IMR-90 (cell line): ENCODE data around the gene RAF1. TPM values are rescaled to one million over a fixed set of nuclear protein-coding genes. Genes with fewer than 3 reads are reported as not detected.

ENCODE experiments used
- ATAC-seq: fragments of 200-7000 bp; cut with Tn5 transposase; 2 replicates; pipeline ENCODE4 v1.9.1; 2020; ENCODE audit warnings: low read depth, mild to moderate bottlenecking, moderate library complexity
- BruUV-seq: library from RNA; stranded (reverse); fragments of 400-500 nt; replicated peaks from 2 replicates; lab custom pipeline; 2021; lab: Mats Ljungman, UMichigan
- CTCF ChIA-PET: fragments of 300-600 bp; formaldehyde crosslinking; extraction: SDS; loops from one replicate; lab custom pipeline; 2021; ENCODE audit warnings: antibody characterized with exemption; lab: Yijun Ruan, JAX
- POLR2A ChIA-PET: fragments of 300-600 bp; sonication (Branson Sonifier 250); formaldehyde crosslinking; loops from one replicate; lab custom pipeline; 2022; ENCODE audit warnings: antibody characterized with exemption; ENCODE audit not compliant: unreplicated experiment; lab: Charles Lee
- DNase-seq: peaks from one replicate; pipeline ENCODE4 v3.0.0; 2013
- H2AFZ ChIP-seq: replicated peaks from 2 replicates; pipeline ENCODE3; 2013; ENCODE audit warnings: low read length, mild to moderate bottlenecking; ENCODE audit not compliant: poor library complexity
- H2AK5ac ChIP-seq: 2 replicates; pipeline ENCODE4 v1.6.1; 2013; ENCODE audit warnings: low read depth, low read length, inconsistent platforms
- H2AK9ac ChIP-seq: replicated peaks from 2 replicates; pipeline ENCODE3; 2013; ENCODE audit warnings: mild to moderate bottlenecking, low read depth, low read length, moderate library complexity; ENCODE audit not compliant: poor library complexity
- H2BK120ac ChIP-seq: 2 replicates; pipeline ENCODE4 v1.6.1; 2013; ENCODE audit warnings: low read depth, low read length, inconsistent platforms
- H2BK15ac ChIP-seq: 3 replicates; pipeline ENCODE4 v1.6.1; 2013; ENCODE audit warnings: low read depth, low read length, inconsistent platforms
- H2BK20ac ChIP-seq: 2 replicates; pipeline ENCODE4 v1.6.1; 2013; ENCODE audit warnings: low read depth, mild to moderate bottlenecking, inconsistent platforms, low read length, moderate library complexity
- H2BK5ac ChIP-seq: 2 replicates; pipeline ENCODE4 v1.6.1; 2013; ENCODE audit warnings: mild to moderate bottlenecking, low read depth, low read length, inconsistent platforms; ENCODE audit not compliant: poor library complexity, severe bottlenecking
- H3K14ac ChIP-seq: replicated peaks from 2 replicates; pipeline ENCODE4 v1.6.1; 2013; ENCODE audit warnings: low read depth, low read length, inconsistent platforms
- H3K18ac ChIP-seq: 2 replicates; pipeline ENCODE4 v1.6.1; 2013; ENCODE audit warnings: low read depth, low read length, control low read depth
- H3K23ac ChIP-seq: 2 replicates; pipeline ENCODE4 v1.6.1; 2013; ENCODE audit warnings: low read depth, low read length, inconsistent platforms
- H3K27ac ChIP-seq: 2 replicates; pipeline ENCODE4 v1.5.1; 2013; ENCODE audit warnings: mild to moderate bottlenecking, control low read depth, low read length; ENCODE audit not compliant: insufficient read depth
- H3K27me3 ChIP-seq: 2 replicates; pipeline ENCODE4 v1.6.1; 2013; ENCODE audit warnings: low read length; ENCODE audit not compliant: control insufficient read depth, insufficient read depth
- H3K36me3 ChIP-seq: 2 replicates; pipeline ENCODE4 v1.6.1; 2013; ENCODE audit warnings: low read length, mixed read lengths; ENCODE audit not compliant: control insufficient read depth, insufficient read depth
- H3K4ac ChIP-seq: 2 replicates; pipeline ENCODE4 v1.6.1; 2013; ENCODE audit warnings: low read depth, low read length, inconsistent platforms
- H3K4me1 ChIP-seq: 2 replicates; pipeline ENCODE4 v1.6.1; 2013; ENCODE audit warnings: low read length, mixed read lengths; ENCODE audit not compliant: control insufficient read depth, insufficient read depth
- H3K4me2 ChIP-seq: 2 replicates; pipeline ENCODE4 v1.6.1; 2013; ENCODE audit warnings: low read depth, mild to moderate bottlenecking, control low read depth, low read length, moderate library complexity
- H3K4me3 ChIP-seq: 2 replicates; pipeline ENCODE4 v1.5.1; 2013; ENCODE audit warnings: low read depth, mild to moderate bottlenecking, control low read depth, low read length, moderate library complexity; ENCODE audit not compliant: insufficient read depth
- H3K56ac ChIP-seq: 2 replicates; pipeline ENCODE4 v1.6.1; 2013; ENCODE audit warnings: low read length, inconsistent platforms; ENCODE audit not compliant: insufficient read depth; ENCODE audit errors: extremely low read depth
- H3K79me1 ChIP-seq, 2 experiments: 2 replicates each; pipeline ENCODE4 v1.6.1; 2013; ENCODE audit warnings: low read length in 2 of 2, inconsistent platforms in 1 of 2, low read depth in 1 of 2
- H3K9ac ChIP-seq: 2 replicates; pipeline ENCODE4 v1.6.1; 2013; ENCODE audit warnings: low read depth, low read length, control low read depth
- H3K9me1 ChIP-seq: 2 replicates; pipeline ENCODE4 v1.6.1; 2013; ENCODE audit warnings: low read length, inconsistent platforms; ENCODE audit not compliant: insufficient read depth
- H3K9me3 ChIP-seq: 2 replicates; pipeline ENCODE4 v1.6.1; 2013; ENCODE audit warnings: low read length; ENCODE audit not compliant: control insufficient read depth, insufficient read depth
- H4K20me1 ChIP-seq: 2 replicates; pipeline ENCODE4 v1.6.1; 2013; ENCODE audit warnings: low read length, inconsistent platforms; ENCODE audit not compliant: insufficient read depth
- H4K5ac ChIP-seq: 2 replicates; pipeline ENCODE4 v1.6.1; 2013; ENCODE audit warnings: mild to moderate bottlenecking, low read depth, low read length, control low read depth
- H4K8ac ChIP-seq, 2 experiments: 2 replicates each; pipeline ENCODE4 v1.6.1; 2013; ENCODE audit warnings: low read depth in 2 of 2, low read length in 2 of 2, control low read depth in 1 of 2, inconsistent platforms in 1 of 2
- H4K91ac ChIP-seq: 2 replicates; pipeline ENCODE4 v1.6.1; 2013; ENCODE audit warnings: low read depth, low read length, inconsistent platforms; ENCODE audit not compliant: insufficient read depth
- BHLHE40 ChIP-seq: fragments of 150-350 bp; IDR thresholded peaks from 2 replicates; pipeline ENCODE4 v1.6.1; 2016; ENCODE audit warnings: mild to moderate bottlenecking, low read depth, low read length
- CEBPB ChIP-seq: IDR thresholded peaks from 2 replicates; pipeline ENCODE4 v1.6.1; 2012; ENCODE audit warnings: low read depth, low read length, improper control_type of control experiment
- CHD1 ChIP-seq: IDR thresholded peaks from 2 replicates; pipeline ENCODE4 v1.6.1; 2012; ENCODE audit warnings: low read depth, low read length, improper control_type of control experiment
- ELK1 ChIP-seq: fragments of 150-350 bp; IDR thresholded peaks from 2 replicates; pipeline ENCODE4 v1.6.1; 2016; ENCODE audit warnings: low read depth, mild to moderate bottlenecking, low read length, moderate library complexity, borderline replicate concordance
- FOS ChIP-seq: fragments of 150-350 bp; IDR thresholded peaks from 2 replicates; pipeline ENCODE4 v1.6.1; 2016; ENCODE audit warnings: low read depth, low read length
- MAFK ChIP-seq: IDR thresholded peaks from 2 replicates; pipeline ENCODE4 v1.6.1; 2012; ENCODE audit warnings: low read depth, low read length, improper control_type of control experiment
- MAZ ChIP-seq: IDR thresholded peaks from 2 replicates; pipeline ENCODE4 v1.6.1; 2012; ENCODE audit warnings: low read depth, mild to moderate bottlenecking, low read length, improper control_type of control experiment, moderate library complexity, borderline replicate concordance
- NFE2L2 ChIP-seq: fragments of 150-350 bp; IDR thresholded peaks from 2 replicates; pipeline ENCODE4 v1.6.1; 2016; ENCODE audit warnings: low read depth, mild to moderate bottlenecking, low read length
- POLR2A ChIP-seq: IDR thresholded peaks from 2 replicates; pipeline ENCODE4 v1.6.1; 2012; ENCODE audit warnings: mild to moderate bottlenecking, low read depth, low read length
- RAD21 ChIP-seq: IDR thresholded peaks from 2 replicates; pipeline ENCODE4 v1.6.1; 2012; ENCODE audit warnings: low read length, improper control_type of control experiment
- RCOR1 ChIP-seq: IDR thresholded peaks from 2 replicates; pipeline ENCODE4 v1.6.1; 2012; ENCODE audit warnings: mild to moderate bottlenecking, low read length, improper control_type of control experiment; ENCODE audit not compliant: insufficient replicate concordance
- RFX5 ChIP-seq: IDR thresholded peaks from 2 replicates; pipeline ENCODE4 v1.8.0; 2012; ENCODE audit warnings: low read depth, mild to moderate bottlenecking, low read length, moderate library complexity
- WGBS, 2 experiments: methylation state at CpG; one replicate each; pipeline versions ENCODE4 v1.1.5 to v1.1.7; 2013; ENCODE audit warnings: missing lambda C conversion rate in 2 of 2; ENCODE audit not compliant: insufficient read length in 1 of 2; ENCODE audit errors: extremely low coverage in 2 of 2; 5-methylcytosine and 5-hydroxymethylcytosine counted together
- dilution Hi-C: fragments of 300-500 bp; cut with HindIII; formaldehyde crosslinking; loops from one replicate; pipeline ENCODE4 v1.14.3; 2018; ENCODE audit warnings: low sequenced_read_pairs; ENCODE audit not compliant: unreplicated experiment
- in situ Hi-C: fragments of 300-500 bp; cut with MboI; formaldehyde crosslinking; loops from 3 replicates; pipeline ENCODE4 v1.14.3; 2019; ENCODE audit warnings: low sequenced_read_pairs, inconsistent platforms, mixed read lengths
- intact Hi-C: fragments of 100-400 bp; cut with micrococcal nuclease; formaldehyde crosslinking; loops from 2 replicates; pipeline ENCODE4 v1.10.0; 2022
- polyA plus RNA-seq, 3 experiments: library from polyadenylated mRNA; depleted of rRNA; stranded (reverse); fragments of >200 nt; gene quantifications; 2 replicates each; pipeline ENCODE4 v1.2.3, GENCODE V29; 2012; ENCODE audit warnings: low replicate concordance in 1 of 3
- total RNA-seq: library from RNA; depleted of rRNA; stranded (reverse); fragments of >200 nt; gene quantifications from 2 replicates; pipeline ENCODE4 v1.2.3, GENCODE V29; 2012
- TF ChIP-seq, protein P1 (sequence below): conservative IDR thresholded peaks from 2 replicates; pipeline ENCODE4 v1.5.1; 2012; ENCODE audit warnings: mild to moderate bottlenecking, low read depth, low read length, improper control_type of control experiment

The RAF1 gene
- total and polyA plus RNA-seq, 2 of the 4 experiments (the other 2 are of a cell fraction) = 115 to 151 TPM

DNA sequence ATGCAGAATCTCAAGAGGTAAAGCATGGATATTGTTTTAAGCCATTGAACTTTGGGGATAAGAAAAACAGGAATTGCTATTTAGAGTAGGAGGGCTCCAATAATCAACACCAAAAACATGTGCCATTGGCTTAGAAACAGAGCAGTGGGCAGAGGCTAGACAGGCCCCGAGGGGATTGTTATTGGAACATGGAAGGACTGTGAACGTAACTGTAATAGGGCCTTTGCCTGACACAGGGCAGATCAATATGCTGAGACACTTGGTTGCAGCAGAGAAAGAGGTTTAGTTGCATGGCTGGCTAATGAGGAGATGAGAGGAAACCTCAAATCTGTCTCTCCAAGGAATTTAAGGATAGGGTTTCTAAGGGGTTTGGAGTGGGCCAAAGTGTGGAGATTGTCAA lies 36.9 kb upstream of the RAF1 start:
- intact Hi-C loops (no loop called here), in situ Hi-C loops (no loop called here), dilution Hi-C loops (no loop called here)
- ChIA-PET CTCF (interaction anchor here (0.6 to 0.9 kb wide), 3 partner anchors 20 to 1310 kb away, joined by 3 to 4 read pairs (median 3); no protein-coding TSS in a partner anchor), POLR2A (no interaction called here)
- H3K18ac ChIP-seq = no peak overlapping the region
- no peak overlapping the region for H3K4me2 ChIP-seq
- H3K9me1 ChIP-seq = no peaks in the 10 kb centered on the region
- BruUV-seq = no TSS peak
- no peak overlapping the region for H3K14ac ChIP-seq
- H3K27me3 ChIP-seq = peaks cover 4% of the 10 kb centered on the region
- no peak overlapping the region for H2AK5ac ChIP-seq
- H2AFZ ChIP-seq = no peak overlapping the region
- H3K9ac ChIP-seq = no peak overlapping the region
- H3K23ac ChIP-seq = no peak overlapping the region
- H3K4ac ChIP-seq = no peak overlapping the region
- DNase-seq (no peak), ATAC-seq (no peak)
- H2BK5ac ChIP-seq = no peak overlapping the region
- H3K56ac ChIP-seq = no peak overlapping the region
- no peak overlapping the region for H4K91ac ChIP-seq
- H3K9me3 ChIP-seq = no peaks in the 10 kb centered on the region
- no peak overlapping the region for H4K8ac ChIP-seq
- no peak for TF ChIP-seq RAD21
- no peak for TF ChIP-seq RFX5
- TF ChIP-seq CEBPB = no peak
- TF ChIP-seq FOS = no peak
- no peak for TF ChIP-seq CHD1
- TF ChIP-seq RCOR1 = no peak
- TF ChIP-seq NFE2L2 = no peak
- TF ChIP-seq ELK1 = no peak
- no peak for TF ChIP-seq MAZ
- no peak for TF ChIP-seq POLR2A
- TF ChIP-seq MAFK = no peak
- no peak for TF ChIP-seq BHLHE40
- TF ChIP-seq, protein P1, sequence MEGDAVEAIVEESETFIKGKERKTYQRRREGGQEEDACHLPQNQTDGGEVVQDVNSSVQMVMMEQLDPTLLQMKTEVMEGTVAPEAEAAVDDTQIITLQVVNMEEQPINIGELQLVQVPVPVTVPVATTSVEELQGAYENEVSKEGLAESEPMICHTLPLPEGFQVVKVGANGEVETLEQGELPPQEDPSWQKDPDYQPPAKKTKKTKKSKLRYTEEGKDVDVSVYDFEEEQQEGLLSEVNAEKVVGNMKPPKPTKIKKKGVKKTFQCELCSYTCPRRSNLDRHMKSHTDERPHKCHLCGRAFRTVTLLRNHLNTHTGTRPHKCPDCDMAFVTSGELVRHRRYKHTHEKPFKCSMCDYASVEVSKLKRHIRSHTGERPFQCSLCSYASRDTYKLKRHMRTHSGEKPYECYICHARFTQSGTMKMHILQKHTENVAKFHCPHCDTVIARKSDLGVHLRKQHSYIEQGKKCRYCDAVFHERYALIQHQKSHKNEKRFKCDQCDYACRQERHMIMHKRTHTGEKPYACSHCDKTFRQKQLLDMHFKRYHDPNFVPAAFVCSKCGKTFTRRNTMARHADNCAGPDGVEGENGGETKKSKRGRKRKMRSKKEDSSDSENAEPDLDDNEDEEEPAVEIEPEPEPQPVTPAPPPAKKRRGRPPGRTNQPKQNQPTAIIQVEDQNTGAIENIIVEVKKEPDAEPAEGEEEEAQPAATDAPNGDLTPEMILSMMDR = no peak
- H3K27ac ChIP-seq = no peak overlapping the region
- H2BK20ac ChIP-seq = no peak overlapping the region
- H3K36me3 ChIP-seq = no peaks in the 10 kb centered on the region
- WGBS, 2 experiments = no CpG with 5 or more reads among the region's 2 CpGs
- no peaks in the 10 kb centered on the region for H4K20me1 ChIP-seq
- H2BK120ac ChIP-seq = no peak overlapping the region
- H4K5ac ChIP-seq = no peak overlapping the region
- no peaks in the 10 kb centered on the region for H3K79me1 ChIP-seq
- H2BK15ac ChIP-seq = no peak overlapping the region
- 0 out of 2 replicates have a peak, but pooled peaks cover 2% of the 10 kb centered on the region for H3K4me1 ChIP-seq
- no peak overlapping the region for H2AK9ac ChIP-seq
- no peak overlapping the region for H3K4me3 ChIP-seq
